ENCODE results near the gene SMOC2. TPM values are rescaled to one million over a fixed set of nuclear protein-coding genes. Genes with fewer than 3 reads are reported as not detected.

Gene SMOC2
- total and polyA plus RNA-seq, 4 donors = 1.3 to 6.4 (median 4.6) TPM

DNA sequence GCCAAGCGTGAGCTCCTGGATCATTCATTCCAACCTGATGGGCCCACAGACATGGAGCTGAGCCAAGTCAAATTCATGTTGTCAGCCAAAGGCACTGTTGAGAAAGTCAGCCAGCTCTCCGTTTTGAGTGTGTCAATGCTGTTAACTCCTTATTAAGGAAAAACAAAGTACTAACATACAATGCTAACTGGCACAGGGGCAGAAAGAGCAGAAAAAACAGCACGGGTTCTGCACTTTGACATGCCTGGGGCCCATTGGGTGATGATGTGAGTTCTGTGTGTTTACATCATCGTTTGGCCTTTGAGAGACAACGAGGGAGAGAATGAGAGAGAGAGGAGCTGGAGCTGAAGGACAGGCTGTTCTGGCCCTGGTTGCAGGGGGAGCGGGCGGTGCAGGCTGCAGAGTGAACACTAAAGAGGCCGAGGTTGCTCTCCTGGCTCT, 85.9 kb downstream of the SMOC2 start:
- ATAC-seq (ENCODE audit: insufficient read depth, low FRiP score) (no peak), DNase-seq (peak in 2 of 3 donors; percentile 44 to 45)
- Histone ChIP-seq H3K4me3 (no peak overlapping the region), H3K27ac (ENCODE audit: low read depth in 1 of 2, low read length in 1 of 2) (no peak overlapping the region), H3K36me3 (ENCODE audit: control insufficient read depth in 4 of 4, insufficient read depth in 4 of 4, low read length in 4 of 4) (no peaks in the 10 kb centered on the region), H3K27me3 (ENCODE audit: control insufficient read depth in 3 of 3, insufficient read depth in 3 of 3, low read length in 2 of 3) (no peaks in the 10 kb centered on the region), H3K4me1 (ENCODE audit: control insufficient read depth in 5 of 5, insufficient read depth in 5 of 5, low read length in 5 of 5) (peaks cover 0 to 9% (median 5%) of the 10 kb centered on the region in 5 donors), H3K9ac (ENCODE audit: insufficient read depth in 1 of 2, low read length in 2 of 2) (no peak overlapping the region), H3K9me3 (ENCODE audit: control insufficient read depth in 4 of 4, insufficient read depth in 3 of 4, low read length in 3 of 4) (no peaks in the 10 kb centered on the region)
- TF ChIP-seq, protein P1, sequence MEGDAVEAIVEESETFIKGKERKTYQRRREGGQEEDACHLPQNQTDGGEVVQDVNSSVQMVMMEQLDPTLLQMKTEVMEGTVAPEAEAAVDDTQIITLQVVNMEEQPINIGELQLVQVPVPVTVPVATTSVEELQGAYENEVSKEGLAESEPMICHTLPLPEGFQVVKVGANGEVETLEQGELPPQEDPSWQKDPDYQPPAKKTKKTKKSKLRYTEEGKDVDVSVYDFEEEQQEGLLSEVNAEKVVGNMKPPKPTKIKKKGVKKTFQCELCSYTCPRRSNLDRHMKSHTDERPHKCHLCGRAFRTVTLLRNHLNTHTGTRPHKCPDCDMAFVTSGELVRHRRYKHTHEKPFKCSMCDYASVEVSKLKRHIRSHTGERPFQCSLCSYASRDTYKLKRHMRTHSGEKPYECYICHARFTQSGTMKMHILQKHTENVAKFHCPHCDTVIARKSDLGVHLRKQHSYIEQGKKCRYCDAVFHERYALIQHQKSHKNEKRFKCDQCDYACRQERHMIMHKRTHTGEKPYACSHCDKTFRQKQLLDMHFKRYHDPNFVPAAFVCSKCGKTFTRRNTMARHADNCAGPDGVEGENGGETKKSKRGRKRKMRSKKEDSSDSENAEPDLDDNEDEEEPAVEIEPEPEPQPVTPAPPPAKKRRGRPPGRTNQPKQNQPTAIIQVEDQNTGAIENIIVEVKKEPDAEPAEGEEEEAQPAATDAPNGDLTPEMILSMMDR (IDR thresholded peaks at IDR 0.05; ENCODE audit: control extremely low read depth, extremely low read depth) = no peak
- 55 to 81% methylated on average over 8 of the region's 8 CpGs for WGBS, 2 donors

DNA sequence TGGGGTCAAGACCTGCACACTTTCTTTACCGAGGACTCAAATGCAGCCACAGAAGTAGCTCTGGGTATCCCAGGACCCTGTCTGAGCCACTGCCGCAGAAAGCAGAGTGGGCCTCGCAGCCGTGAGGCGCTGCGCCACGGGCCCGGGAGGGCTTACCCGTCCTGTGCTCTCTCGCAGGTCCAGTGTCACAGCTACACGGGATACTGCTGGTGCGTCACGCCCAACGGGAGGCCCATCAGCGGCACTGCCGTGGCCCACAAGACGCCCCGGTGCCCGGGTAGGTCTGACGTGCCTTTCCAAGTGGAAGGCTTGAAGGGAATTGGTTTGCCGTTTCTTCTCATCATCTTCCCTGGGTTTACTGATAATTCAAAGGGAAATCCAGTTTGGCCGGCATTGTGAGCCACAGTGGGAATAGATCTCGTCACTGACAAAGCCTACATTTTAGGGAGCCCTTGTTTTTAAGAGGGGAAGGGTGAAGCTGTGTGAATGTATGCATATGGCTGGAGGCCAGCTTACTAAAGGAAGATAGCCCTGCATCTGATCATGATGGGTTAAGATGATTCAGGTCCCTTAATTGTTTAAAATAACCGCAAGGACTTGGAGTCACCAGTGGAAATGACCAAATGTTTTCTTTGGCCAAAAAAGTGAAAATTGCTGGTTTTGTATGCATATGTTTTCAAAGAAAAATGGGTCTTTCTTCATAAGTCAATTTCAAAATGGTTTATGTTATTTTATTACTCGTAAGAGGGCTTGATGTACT, 86.6 kb downstream of the SMOC2 start:
- ATAC-seq (ENCODE audit: insufficient read depth, low FRiP score) = no peak
- Histone ChIP-seq H3K9ac (ENCODE audit: insufficient read depth in 1 of 2, low read length in 2 of 2) (no peak overlapping the region), H3K27me3 (ENCODE audit: control insufficient read depth in 3 of 3, insufficient read depth in 3 of 3, low read length in 2 of 3) (no peaks in the 10 kb centered on the region), H3K4me1 (ENCODE audit: control insufficient read depth in 5 of 5, insufficient read depth in 5 of 5, low read length in 5 of 5) (peaks cover 0 to 9% (median 5%) of the 10 kb centered on the region in 5 donors), H3K9me3 (ENCODE audit: control insufficient read depth in 4 of 4, insufficient read depth in 3 of 4, low read length in 3 of 4) (no peaks in the 10 kb centered on the region), H3K36me3 (ENCODE audit: control insufficient read depth in 4 of 4, insufficient read depth in 4 of 4, low read length in 4 of 4) (no peaks in the 10 kb centered on the region), H3K4me3 (no peak overlapping the region), H3K27ac (ENCODE audit: low read depth in 1 of 2, low read length in 1 of 2) (no peak overlapping the region)
- no peak for DNase-seq
- TF ChIP-seq, protein P1 (IDR thresholded peaks at IDR 0.05; ENCODE audit: control extremely low read depth, extremely low read depth) = no peak
- WGBS, 2 donors = 79 to 93% methylated on average over 25 of the region's 25 CpGs

DNA sequence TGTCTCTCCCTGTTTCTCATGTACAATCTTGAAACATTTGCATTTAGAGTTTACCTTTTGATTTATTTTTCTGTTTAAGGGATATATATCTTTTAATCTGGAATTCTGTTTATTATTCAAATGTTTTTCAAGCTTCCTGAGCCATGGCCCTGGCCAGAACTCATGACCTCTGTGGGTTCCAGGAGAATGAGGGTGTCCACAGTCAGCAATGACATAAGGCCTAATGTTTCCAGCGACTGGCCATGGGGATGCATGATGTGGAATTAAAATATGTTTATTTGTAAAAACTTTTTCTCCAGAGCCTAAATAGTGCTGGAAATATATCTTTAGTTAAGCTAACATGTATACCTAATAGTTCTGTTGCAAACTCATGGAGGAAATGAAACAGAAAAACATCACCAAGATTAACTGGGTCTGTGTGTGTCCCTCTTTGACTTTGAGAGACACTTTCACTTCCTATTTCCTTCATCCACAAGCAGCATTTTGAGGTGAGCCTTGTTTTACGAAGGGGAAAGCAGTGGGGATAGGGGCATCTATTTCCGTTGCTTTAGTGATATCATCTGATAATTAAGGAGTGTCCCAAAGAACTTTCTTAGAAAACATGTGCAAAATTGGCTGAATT, 87.6 kb downstream of the SMOC2 start:
- ATAC-seq (ENCODE audit: insufficient read depth, low FRiP score) = no peak
- Histone ChIP-seq H3K9ac (ENCODE audit: insufficient read depth in 1 of 2, low read length in 2 of 2) (no peak overlapping the region), H3K4me3 (no peak overlapping the region), H3K9me3 (ENCODE audit: control insufficient read depth in 4 of 4, insufficient read depth in 3 of 4, low read length in 3 of 4) (no peaks in the 10 kb centered on the region), H3K27ac (ENCODE audit: low read depth in 1 of 2, low read length in 1 of 2) (no peak overlapping the region), H3K36me3 (ENCODE audit: control insufficient read depth in 4 of 4, insufficient read depth in 4 of 4, low read length in 4 of 4) (no peaks in the 10 kb centered on the region), H3K4me1 (ENCODE audit: control insufficient read depth in 5 of 5, insufficient read depth in 5 of 5, low read length in 5 of 5) (peaks cover 0 to 15% (median 9%) of the 10 kb centered on the region in 5 donors), H3K27me3 (ENCODE audit: control insufficient read depth in 3 of 3, insufficient read depth in 3 of 3, low read length in 2 of 3) (no peaks in the 10 kb centered on the region)
- WGBS, 2 donors = 82 to 90% methylated on average over 3 of the region's 3 CpGs
- TF ChIP-seq, protein P1 (IDR thresholded peaks at IDR 0.05; ENCODE audit: control extremely low read depth, extremely low read depth) = no peak
- no peak for DNase-seq

Measured in lung (tissue), 12 donors.